HG03039 (cell line): Measurements from ENCODE around the gene SSR2.
"Not testable (repeated sequence)": the region's sequence is repeated elsewhere in the genome, so short reads cannot be mapped to it uniquely, and the experiment has no call there.

Experiments used
- ATAC-seq: cut with Tn5 transposase; IDR thresholded peaks from one replicate; pipeline ENCODE4 v1.9.1; 2021; ENCODE audit warnings: mild to moderate bottlenecking, moderate library complexity; ENCODE audit not compliant: unreplicated experiment

Gene SSR2

DNA sequence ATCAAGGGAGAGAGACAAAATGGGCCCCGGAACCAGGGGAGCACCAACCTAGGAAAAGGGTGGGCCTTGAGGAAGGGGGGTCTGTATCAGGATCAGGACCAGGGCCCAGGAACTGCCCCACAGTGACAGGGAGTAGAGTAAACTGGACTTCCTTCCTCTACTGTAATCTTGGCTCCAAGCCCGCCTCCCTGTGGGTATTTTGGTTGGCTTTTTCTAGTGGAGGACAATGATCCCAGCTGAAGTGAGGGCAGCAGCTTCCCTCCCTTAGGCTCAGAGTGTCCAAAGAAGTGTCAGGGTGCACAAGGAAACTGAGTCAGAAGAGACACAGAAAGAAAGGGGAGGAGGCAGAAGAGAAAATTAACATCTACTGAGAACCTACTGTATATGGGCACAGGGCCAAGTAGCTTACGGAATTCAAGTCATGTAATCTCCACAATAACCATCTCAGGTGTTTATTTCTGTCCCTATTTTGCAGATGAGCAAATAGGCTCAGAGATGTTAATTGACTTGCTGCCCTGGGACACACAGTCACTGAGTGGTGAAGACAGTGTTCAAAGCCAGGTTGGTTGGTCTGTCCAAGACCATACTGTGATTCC lies 28.0 kb upstream of the SSR2 start:
- ATAC-seq = no peak

DNA sequence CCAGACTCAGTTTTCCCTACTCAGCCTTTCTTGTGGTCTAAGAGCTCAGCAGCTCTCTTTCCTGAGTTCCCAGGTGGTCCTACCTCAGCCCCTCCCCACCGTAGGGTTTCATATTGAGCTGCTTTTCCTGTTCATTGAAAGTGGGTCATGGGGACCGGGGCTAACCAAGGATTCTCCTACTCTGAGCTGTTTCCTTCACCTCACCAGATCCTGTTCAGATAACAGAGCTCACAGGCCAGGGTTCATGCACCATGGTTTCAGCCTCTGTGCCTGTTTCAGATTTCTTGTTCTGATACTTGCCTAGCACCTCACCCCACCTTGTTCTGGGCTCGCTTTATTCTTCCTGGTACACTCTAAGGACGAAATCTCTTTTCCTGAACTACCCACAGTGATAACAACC lies 24.3 kb upstream of the SSR2 start:
- no peak for ATAC-seq

DNA sequence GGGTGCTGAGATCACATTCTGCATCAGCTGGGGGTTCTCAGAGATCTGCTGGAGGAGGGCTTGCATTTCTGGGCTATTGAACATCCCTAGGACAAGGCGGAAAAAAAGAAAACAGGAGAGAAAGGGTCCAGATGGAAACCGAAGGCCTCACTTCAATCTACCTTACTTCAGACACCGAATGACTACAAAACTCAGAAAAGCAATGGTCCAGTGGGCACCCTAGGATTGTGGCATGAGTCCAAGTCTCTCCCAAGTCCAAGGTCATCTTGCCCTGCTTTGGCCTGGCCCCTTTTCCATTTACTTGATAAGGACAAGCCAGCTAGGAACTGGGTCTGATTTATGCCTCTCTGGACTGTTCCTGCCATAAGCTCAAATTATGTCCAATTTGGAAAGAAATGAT lies 22.1 kb upstream of the SSR2 start:
- no peak for ATAC-seq

DNA sequence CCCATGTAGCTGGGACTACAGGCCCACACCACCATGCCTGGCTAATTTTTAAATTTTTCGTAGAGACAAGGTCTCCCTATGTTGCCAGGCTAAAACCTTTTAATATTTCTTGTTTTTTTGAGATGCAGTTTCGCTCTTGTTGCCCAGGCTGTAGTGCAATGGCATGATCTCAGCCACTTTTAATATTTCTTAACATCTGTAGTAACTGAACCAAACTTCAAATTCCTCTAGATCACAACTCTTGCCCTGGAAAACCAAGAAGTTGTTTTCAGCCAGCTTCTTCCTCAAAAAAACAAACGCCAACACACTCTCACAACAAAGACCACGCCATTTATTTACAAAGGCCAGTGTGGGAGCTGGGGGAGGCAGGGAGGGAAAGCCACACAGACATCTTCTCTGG lies 14.2 kb upstream of the SSR2 start:
- ATAC-seq = not testable (repeated sequence)

DNA sequence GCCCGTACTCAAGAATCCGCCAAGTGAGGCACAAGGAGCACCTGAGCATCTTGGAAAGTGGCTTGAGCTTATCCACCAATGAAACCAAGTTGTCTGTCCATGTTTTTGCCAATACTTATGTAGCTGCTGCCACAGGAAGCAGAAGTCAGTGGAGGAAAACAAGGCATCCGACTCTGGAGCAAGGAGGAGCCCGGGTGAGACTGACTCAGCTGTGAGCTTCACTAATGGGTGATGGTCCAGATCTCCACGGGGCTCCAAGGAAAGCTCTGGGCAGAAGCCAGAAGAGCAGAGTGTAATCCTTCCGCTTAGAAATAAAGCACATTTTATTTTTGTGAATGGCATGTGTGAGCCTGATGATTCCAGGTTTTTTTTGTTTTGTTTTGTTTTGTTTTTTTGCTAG lies 12.3 kb upstream of the SSR2 start:
- no peak for ATAC-seq

DNA sequence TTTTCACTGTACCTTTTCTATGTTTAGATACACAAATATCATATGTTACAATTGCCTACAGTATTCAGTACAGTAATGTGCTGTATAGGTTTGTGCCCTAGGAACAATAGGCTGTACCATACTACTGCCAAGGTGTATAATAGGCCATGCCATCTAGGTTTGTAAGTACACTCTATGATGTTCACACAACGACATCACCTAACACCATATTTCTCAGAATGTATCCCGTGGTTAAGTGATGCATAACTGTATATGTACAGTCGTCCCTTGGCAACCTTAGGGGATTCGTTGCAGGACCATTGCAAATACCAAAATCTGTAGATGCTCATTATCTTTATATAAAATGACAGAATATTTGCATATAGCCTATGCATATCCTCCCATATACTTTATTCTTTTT lies 5.8 kb upstream of the SSR2 start:
- ATAC-seq = no peak

DNA sequence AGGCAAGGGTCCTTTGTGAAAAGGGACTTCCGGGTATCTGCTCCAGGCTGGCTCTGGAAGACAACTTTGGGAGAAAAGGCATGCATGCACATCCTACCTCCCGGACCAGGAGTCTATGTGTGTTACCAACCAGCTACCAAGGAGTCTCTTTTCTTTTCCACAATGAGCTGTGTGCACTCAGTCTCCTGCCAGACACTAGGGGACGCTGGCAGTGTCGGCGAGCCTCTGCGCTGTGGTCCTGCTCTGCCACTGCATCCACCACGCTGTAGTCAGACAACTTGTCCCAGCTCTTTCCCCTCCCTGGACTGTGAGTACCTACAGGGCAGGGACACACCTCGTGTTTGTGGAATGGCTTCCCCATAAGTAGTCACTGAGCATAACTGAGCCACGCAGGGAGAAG lies 5.1 kb upstream of the SSR2 start:
- ATAC-seq = no peak

DNA sequence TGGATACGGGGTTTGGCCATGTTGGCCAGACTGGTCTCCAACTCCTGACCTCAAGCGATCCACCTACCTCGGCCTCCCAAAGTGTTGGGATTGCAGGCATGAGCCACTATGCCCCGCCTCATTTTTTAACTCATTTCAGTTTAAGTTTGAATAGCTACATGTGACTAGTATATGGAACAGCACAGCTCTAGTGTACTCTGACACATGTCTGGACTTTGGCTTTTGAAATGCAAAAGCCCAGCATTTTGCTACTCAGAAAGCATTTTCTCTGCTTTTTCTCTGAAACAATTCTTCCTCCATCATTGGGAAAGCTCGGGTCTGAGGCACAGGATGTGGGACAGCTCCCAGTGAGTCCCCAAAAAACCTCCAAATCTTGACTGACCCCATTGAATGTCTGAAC lies 4.0 kb upstream of the SSR2 start:
- ATAC-seq = no peak

DNA sequence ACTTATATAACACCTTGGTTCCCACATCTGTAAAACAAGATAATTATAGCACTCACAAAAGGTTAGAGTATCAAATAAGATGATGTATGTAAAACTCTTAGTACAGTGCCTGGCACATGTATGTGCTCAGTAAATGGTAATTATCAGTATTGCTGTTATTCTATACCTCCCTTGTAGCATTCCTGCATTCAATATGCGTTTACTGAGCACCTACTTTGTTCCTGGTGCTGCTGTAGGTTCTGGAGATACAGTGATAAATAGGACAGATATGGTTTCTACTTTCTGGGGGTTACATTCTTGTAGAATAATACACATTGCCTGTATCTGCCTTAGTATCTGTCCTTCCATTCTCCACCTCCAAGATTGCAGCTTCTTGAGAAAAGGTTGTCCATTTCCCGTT lies 1.2 kb upstream of the SSR2 start:
- ATAC-seq = no peak

DNA sequence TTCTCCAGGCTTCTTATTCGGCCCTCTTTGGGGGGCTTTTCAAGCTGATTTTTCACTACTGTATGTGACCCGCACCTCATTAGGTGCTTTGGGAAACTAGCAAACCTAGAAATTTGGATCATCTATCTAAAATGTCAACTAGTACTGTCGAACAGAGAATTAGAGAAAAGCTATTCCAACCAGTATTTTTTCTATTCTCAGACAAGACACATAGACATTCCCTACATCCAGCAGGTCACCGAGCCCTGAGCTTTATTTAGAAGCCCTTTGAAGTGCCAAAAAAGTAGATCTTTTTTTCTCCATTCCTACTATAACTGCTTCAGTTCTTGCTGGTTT lies 310 bp upstream of the SSR2 start:
- ATAC-seq = no peak

DNA sequence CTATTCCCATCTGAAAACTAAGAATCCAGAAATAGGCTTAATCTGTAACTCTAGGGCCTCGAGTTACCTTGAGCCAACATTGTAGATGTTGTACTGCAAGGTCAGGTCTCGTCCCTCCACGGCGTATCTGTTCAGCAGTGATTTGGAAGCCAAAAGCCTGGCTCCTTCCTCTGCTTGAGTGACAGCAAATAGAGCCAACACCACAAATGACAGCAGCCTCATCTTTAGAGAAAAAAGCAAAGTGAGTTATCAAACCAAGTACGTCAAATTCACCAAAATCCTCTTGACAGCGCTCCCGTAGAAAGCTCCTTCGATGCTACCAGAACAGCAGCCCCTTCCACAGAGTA lies 832 bp downstream of the SSR2 start:
- ATAC-seq = no peak

DNA sequence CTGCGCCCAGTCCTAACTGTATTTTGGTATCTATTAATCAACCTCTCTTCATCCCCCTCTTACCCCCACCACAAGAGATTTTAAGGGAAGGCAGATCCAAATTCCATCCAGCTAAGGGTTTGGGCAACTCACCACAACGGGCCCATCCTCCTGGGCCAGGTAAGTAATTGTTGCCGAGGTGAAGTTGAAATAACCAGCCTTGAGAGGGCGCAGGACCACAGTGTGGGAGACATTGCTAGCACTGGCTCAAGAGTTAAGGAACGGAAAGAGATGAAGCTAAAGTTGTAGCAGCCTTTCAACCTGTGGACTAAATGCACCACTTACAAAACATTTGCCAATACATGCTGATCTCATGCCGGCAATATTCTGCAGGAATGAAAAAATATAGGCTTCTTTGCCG lies 5.9 kb downstream of the SSR2 start:
- ATAC-seq = no peak

DNA sequence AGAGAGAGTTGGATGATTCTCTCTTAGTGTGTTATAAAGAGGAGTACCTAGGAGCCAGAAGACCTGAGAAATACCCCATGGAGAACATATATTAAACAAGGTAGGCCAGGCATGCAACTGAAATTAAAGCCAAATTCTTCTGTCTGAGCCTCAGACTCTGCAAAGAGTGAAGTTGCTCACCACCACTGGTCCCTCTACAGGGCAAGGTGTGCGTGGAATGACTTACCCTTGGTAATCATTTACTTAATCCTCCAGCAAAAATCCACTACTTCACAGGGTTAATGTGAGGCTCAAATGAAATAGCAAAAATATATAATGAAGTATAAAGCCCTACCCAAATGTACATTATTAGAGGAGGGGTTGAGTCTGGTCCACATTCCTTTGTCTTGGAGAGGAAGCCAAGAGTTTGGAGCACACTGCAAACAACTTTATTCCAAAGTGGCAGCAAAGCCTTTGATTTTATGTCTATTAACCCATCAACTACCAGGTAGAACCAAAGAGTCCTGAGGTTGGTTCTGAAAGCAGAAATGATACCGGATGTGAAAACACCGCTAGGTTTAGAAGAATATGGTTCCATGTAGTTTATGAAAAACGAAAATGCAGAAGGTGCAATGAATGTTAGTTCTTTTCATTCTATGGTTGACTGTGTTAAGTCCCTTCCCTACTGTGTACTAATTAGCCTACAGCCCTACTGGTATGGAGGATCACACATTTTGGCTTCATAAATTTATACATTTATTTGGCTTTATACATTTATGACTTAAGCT lies 8.5 kb downstream of the SSR2 start:
- no peak for ATAC-seq

DNA sequence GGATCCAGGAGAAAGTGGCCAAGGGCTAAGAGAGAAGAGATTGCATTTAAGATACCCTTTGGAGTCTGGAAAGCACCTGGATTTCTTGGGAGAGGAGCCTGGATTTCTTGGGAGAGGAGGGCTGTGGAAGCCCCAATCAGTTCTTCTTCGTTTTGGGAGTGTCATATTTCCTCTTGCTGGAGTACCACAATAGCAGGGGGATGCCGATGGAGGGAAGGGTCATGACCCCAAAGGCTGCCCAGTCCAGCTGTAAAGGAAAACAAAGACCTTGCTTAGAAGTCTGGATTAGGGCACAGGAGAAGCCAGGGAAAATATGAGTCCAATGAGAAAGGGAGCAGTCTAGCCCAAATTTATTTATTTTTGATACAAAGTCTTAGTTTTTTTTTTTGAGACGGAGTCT lies 11.3 kb downstream of the SSR2 start:
- ATAC-seq = no peak

DNA sequence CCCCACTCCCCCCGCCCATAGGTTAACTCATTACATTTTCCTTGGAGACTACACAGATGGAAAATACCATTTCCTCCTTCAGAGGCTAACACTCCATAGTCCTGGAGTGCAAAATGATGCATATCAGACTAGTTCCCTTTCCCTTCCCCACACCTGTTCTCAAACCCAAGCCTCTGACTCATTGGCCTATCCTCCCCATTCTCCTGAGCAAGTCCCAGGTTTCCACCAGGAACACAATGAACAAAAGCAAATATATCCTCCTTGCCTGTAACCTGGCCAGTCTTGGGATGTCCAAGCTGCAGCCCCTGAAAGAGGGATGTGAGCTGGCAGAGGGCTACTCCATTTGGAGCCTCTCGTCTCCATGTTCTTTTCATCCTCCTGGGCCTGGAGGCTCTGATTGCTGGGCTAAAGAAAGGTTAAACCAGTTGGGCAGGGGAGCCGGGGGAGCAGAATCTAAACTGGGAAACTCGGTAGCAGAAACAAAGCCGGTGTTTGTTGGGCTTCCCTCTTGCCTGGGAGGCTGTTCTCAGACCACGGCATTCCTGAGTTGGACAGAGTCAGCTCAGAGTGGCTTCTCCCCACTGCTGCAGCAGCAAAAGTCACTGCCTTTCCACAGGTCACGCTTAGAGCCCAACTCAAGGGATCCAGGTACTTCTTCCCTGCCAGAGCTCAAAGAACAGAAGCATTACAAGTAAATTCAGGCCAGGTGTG lies 13.9 kb downstream of the SSR2 start:
- ATAC-seq = no peak

DNA sequence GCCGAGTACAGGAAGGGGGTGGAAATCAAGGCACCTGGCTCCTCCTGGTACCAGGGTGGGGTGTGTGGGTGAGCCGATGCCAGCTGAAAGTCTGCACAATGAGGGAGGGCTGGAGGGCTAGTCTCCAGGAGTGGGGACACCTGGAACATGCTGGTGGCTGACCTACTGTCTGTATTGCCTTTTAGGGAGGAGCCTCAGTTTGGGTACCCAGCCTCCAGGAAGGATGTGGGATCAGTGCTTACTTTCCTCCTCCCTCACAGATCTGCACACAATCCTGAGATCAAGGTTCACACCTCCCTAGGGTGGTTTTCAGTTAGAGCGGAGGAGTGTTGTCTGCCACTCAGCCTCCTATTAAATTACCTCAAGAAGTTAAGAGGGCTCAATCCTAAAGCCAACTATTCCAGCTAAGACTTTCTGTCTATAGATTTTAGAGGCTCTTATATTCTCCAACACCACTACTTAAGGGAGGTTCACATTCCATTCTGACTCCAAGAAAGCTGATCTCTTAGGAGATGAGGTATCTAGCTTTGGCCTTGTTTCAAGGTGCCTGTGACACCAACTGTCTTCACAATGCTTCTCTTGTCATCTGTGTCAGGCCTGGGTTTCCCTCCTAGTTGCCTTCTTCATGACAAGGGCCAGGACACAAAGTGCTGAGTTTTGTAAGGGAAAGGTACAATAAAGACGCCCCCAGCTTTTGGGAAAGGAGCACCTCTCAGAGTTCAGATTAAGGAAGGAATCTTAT lies 15.7 kb downstream of the SSR2 start:
- no peak for ATAC-seq

DNA sequence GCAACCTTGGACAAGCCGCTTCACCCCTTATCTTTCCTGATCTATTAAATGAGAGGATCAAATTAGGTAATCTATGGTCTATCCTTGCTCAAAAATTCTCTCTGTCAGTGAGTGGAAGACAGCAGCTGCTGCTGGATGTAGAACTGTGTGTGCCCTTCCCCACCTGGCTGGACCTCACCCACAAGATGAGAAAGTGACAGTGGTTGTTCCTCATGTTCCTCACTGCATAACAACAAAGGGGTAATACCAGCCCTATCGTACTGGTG lies 16.9 kb downstream of the SSR2 start:
- ATAC-seq = no peak

DNA sequence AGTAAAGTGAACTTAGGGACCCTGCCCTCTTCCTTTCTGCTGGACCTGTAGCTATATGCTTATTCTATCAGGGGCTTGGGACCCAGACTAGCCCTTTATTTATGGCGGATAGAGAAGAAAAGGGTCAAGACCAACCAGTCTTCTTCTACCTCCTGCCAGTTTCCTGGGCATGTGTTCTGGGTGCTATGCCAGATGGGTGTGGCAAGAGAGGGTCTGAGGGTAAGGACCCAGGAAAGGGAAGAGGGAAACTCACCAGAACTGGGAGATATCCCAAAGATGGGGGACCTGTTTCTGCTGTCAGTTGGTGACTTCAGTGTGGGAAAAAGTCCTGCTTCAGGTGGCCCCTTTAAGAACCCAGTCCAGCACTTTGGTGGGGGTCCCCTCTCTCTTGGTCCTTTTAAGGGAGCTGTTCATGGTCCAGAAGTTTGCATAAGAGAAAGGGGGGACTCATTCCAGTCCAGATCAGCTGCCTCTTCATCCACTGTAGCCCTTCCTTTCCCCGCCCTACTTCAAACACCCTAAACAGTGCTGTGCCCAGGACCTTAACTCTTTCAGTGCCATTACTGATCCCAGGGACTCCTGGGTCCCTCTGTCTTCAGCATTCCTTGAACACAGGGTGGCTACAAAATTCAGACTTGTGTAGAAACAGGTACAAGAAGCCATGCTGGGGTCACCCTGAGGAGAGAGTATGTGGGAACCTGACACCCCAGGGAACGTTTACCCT lies 18.4 kb downstream of the SSR2 start:
- no peak for ATAC-seq

DNA sequence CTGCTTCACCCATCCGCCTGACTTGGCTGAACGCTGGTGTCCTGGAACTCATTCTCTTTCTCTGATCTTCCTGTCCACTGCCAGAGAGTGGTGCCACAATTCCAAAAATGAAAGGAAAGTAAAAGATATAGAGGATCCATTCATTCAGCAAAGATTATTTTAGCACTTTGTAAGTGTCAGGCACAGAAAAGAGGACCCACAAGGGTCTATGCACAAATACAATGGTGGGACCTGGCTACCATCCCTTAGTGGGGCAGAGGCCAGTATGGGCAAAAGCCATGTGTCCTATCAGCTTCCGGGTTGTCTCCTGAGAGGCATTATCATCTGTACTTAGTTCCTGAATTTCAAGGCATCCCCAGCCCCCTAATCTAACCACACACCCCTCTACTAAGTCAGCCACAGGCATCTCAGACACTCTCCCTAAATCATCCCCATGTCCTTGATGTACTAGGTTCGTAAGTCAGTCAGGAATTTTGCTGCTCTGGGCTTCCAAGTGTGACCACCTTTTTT lies 19.0 kb downstream of the SSR2 start:
- ATAC-seq = no peak

DNA sequence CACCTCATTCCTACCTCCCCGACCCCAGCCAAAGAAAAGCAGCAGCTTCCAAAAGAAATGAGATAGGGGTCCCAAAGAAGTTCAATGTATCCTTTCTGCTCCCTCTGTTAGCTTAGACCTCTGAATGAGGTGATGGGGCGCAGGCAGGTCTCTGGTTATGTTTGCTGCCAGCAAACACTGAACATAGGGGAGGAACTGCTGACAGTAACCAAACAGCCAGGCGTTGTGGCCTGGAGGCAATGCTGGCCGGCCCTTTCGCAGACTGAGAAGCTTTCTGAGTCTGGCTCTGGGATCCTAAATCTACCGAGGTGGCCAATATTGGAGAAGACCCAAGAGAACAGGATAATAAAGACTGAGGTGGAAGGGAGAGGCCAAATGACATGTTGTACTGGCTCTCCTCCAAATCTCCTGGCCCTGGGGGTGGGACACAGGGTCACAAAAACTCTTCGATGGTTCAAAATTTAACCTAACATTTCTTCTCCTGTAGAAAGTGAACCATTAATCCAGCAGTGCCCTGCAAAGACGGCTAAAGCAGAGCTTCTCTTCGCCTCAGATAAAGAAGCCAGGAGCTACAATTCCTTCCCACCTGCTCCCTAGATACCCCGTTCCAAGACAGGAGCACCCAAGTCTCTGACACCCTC lies 19.6 kb downstream of the SSR2 start:
- ATAC-seq = no peak

DNA sequence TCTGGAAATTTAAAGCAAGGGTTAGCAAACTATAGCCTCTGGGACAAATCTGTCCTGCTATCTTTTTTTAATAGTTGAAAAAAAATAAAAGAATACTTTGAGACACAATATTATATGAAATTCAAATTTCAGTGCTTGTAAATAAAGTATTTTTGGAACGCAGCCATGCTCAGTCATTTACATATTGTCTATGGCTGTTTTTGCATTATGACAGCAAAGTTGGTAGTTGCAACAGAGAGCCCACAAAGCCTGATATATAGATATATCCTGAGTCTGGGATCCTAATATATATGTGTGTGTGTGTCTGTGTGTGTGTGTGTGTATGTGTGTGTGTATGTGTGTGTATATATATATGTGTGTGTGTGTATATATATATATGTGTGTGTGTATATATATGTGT lies 20.8 kb downstream of the SSR2 start:
- no peak for ATAC-seq
